ENCODE measurements around the gene RFPL4AL1.

Gene RFPL4AL1

DNA sequence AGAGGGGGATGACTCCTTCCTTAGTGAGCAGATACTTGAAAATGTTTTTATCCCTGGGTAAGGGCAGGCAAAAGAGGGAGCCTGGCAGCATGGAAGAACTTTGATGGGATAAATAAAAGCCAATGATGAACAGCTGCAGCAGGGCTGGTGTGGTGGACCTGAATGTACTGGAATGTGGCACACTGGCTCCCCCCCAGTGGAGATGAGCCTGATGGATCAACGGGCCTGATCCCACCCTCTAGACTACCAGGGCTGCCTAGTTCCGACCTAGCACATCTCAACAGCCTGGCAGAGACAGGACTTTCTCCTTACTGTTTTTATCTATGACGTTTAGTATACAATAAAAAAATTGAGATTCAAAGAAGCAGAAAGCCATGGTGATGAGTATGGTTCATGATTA, 42.4 kb downstream of the RFPL4AL1 start:
- ChIA-PET POLR2A (no interaction called here), CTCF (interaction anchor here (0.5 to 5.1 kb wide), 5 partner anchors 8 to 263 kb away, joined by 3 to 62 read pairs (median 11); no protein-coding TSS in a partner anchor)
- no peaks in the 10 kb centered on the region for H3K4me1 ChIP-seq (ENCODE audit: control insufficient read depth, insufficient read depth, low read length)
- no peak overlapping the region for H3K4me3 ChIP-seq (ENCODE audit: low read depth, low read length)
- no peak for TF ChIP-seq ZNF274 (IDR thresholded peaks at IDR 0.05; ENCODE audit: low read length)
- TF ChIP-seq ZNF274 (tag by site-specific recombination; IDR thresholded peaks at IDR 0.05; ENCODE audit: borderline replicate concordance), result no peak
- no peak for TF ChIP-seq HOXA7 (CRISPR knock-in tag; IDR thresholded peaks at IDR 0.05; ENCODE audit: borderline replicate concordance)
- no peak overlapping the region for H3K27ac ChIP-seq (ENCODE audit: extremely low read depth, low read depth, low read length)
- H3K36me3 ChIP-seq (ENCODE audit: control insufficient read depth in 2 of 2, insufficient read depth in 1 of 2, low read length in 2 of 2), result no peaks in the 10 kb centered on the region
- no peaks in the 10 kb centered on the region for H3K9me3 ChIP-seq (ENCODE audit: control insufficient read depth, insufficient read depth, low read depth, low read length)

DNA sequence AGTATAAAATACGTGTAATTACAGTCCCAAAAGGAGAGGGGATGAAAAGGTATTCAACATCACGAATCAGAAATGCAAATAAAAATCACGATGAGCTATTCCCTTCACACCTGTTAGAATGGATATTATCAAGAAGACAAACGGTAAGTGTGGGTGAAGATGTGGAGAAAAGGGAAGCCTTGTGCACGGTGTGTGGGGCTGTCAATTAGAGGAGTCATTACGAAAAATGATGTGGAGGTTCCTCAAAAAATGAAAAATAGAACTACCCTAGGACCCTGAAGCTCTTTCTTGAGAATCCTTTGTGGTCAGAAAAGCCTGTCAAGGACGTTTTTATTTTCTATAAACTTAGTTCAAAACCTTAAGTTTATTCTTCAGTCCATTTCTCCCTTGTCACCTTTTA, 43.5 kb downstream of the RFPL4AL1 start:
- H3K27ac ChIP-seq (ENCODE audit: extremely low read depth, low read depth, low read length), result no peak overlapping the region
- POLR2A ChIA-PET, result no interaction called here
- no peaks in the 10 kb centered on the region for H3K36me3 ChIP-seq (ENCODE audit: control insufficient read depth in 2 of 2, insufficient read depth in 1 of 2, low read length in 2 of 2)
- H3K9me3 ChIP-seq (ENCODE audit: control insufficient read depth, insufficient read depth, low read depth, low read length), result no peaks in the 10 kb centered on the region
- H3K4me3 ChIP-seq (ENCODE audit: low read depth, low read length), result no peak overlapping the region
- CTCF ChIA-PET, result interaction anchor here (0.6 to 5.1 kb wide), 4 partner anchors 34 to 180 kb away, joined by 3 to 62 read pairs (median 16); no protein-coding TSS in a partner anchor
- TF ChIP-seq, protein P1, sequence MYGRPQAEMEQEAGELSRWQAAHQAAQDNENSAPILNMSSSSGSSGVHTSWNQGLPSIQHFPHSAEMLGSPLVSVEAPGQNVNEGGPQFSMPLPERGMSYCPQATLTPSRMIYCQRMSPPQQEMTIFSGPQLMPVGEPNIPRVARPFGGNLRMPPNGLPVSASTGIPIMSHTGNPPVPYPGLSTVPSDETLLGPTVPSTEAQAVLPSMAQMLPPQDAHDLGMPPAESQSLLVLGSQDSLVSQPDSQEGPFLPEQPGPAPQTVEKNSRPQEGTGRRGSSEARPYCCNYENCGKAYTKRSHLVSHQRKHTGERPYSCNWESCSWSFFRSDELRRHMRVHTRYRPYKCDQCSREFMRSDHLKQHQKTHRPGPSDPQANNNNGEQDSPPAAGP (tag by site-specific recombination; IDR thresholded peaks at IDR 0.05), result no peak
- TF ChIP-seq KLF9 (tag by site-specific recombination; IDR thresholded peaks at IDR 0.05; ENCODE audit: low read depth), result no peak
- TF ChIP-seq SCRT2 (tag by site-specific recombination; IDR thresholded peaks at IDR 0.05), result no peak
- TF ChIP-seq, protein P2, sequence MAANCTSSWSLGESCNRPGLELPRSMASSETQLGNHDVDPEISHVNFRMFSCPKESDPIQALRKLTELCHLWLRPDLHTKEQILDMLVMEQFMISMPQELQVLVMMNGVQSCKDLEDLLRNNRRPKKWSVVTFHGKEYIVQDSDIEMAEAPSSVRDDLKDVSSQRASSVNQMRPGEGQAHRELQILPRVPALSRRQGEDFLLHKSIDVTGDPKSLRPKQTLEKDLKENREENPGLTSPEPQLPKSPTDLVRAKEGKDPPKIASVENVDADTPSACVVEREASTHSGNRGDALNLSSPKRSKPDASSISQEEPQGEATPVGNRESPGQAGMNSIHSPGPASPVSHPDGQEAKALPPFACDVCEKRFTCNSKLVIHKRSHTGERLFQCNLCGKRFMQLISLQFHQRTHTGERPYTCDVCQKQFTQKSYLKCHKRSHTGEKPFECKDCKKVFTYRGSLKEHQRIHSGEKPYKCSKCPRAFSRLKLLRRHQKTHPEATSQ (tag by site-specific recombination; IDR thresholded peaks at IDR 0.05), result no peak
- TF ChIP-seq SP2 (tag by site-specific recombination; IDR thresholded peaks at IDR 0.05), result no peak
- no peak for TF ChIP-seq TRIM28 (IDR thresholded peaks at IDR 0.05; ENCODE audit: borderline replicate concordance, low read length)
- TF ChIP-seq, protein P3, sequence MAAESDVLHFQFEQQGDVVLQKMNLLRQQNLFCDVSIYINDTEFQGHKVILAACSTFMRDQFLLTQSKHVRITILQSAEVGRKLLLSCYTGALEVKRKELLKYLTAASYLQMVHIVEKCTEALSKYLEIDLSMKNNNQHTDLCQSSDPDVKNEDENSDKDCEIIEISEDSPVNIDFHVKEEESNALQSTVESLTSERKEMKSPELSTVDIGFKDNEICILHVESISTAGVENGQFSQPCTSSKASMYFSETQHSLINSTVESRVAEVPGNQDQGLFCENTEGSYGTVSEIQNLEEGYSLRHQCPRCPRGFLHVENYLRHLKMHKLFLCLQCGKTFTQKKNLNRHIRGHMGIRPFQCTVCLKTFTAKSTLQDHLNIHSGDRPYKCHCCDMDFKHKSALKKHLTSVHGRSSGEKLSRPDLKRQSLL (tag by site-specific recombination; IDR thresholded peaks at IDR 0.05), result no peak
- no peak for TF ChIP-seq MZF1 (tag by site-specific recombination; IDR thresholded peaks at IDR 0.05; ENCODE audit: borderline replicate concordance)
- TF ChIP-seq ZNF37A (tag by site-specific recombination; IDR thresholded peaks at IDR 0.05), result no peak
- no peak for TF ChIP-seq ZNF223 (tag by site-specific recombination; IDR thresholded peaks at IDR 0.05)
- TF ChIP-seq ZNF292 (tag by site-specific recombination; IDR thresholded peaks at IDR 0.05; ENCODE audit: borderline replicate concordance, low read depth), result no peak
- TF ChIP-seq ZNF549 (tag by site-specific recombination; IDR thresholded peaks at IDR 0.05), result no peak
- TF ChIP-seq SCRT1 (tag by site-specific recombination; IDR thresholded peaks at IDR 0.05; ENCODE audit: borderline replicate concordance), result no peak
- TF ChIP-seq ZNF623 (tag by site-specific recombination; IDR thresholded peaks at IDR 0.05), result no peak
- H3K4me1 ChIP-seq (ENCODE audit: control insufficient read depth, insufficient read depth, low read length), result no peaks in the 10 kb centered on the region

DNA sequence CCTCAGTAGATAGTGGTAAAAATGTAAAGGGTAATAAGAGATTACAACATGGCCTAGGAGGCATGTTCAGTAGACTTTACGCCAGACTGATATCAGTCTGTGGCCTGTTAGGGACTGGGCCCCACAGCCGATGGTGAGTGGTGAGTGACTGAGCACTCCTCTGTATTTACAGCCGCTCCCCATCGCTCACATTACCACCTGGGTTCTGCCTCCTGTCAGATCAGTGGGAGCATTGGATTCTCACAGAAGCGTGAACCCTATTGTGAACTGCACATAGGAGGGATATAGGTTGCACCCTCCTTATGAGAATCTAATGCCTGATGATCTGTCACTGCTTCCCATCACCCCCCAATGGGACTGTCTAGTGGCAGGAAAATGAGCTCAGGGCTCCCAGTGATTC, 45.0 kb downstream of the RFPL4AL1 start:
- ChIA-PET POLR2A (no interaction called here), CTCF (interaction anchor here (0.6 kb wide), 1 partner anchor 184 kb away, joined by 3 read pairs; no protein-coding TSS in a partner anchor)
- Histone ChIP-seq H3K27ac (ENCODE audit: extremely low read depth, low read depth, low read length) (no peak overlapping the region), H3K36me3 (ENCODE audit: control insufficient read depth in 2 of 2, insufficient read depth in 1 of 2, low read length in 2 of 2) (no peaks in the 10 kb centered on the region), H3K4me1 (ENCODE audit: control insufficient read depth, insufficient read depth, low read length) (no peaks in the 10 kb centered on the region), H3K9me3 (ENCODE audit: control insufficient read depth, insufficient read depth, low read depth, low read length) (no peaks in the 10 kb centered on the region), H3K4me3 (ENCODE audit: low read depth, low read length) (no peak overlapping the region)
- TF ChIP-seq ZNF610 (tag by site-specific recombination; IDR thresholded peaks at IDR 0.05; ENCODE audit: borderline replicate concordance) (peak; percentile 97), ZNF777 (tag by site-specific recombination; IDR thresholded peaks at IDR 0.05; ENCODE audit: borderline replicate concordance) (no peak)
- TF ChIP-seq, protein P4, sequence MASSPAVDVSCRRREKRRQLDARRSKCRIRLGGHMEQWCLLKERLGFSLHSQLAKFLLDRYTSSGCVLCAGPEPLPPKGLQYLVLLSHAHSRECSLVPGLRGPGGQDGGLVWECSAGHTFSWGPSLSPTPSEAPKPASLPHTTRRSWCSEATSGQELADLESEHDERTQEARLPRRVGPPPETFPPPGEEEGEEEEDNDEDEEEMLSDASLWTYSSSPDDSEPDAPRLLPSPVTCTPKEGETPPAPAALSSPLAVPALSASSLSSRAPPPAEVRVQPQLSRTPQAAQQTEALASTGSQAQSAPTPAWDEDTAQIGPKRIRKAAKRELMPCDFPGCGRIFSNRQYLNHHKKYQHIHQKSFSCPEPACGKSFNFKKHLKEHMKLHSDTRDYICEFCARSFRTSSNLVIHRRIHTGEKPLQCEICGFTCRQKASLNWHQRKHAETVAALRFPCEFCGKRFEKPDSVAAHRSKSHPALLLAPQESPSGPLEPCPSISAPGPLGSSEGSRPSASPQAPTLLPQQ (tag by site-specific recombination; IDR thresholded peaks at IDR 0.05), result no peak

Data from HEK293 (cell line).